K562 (cell line): ENCODE data around the gene SNX3. TPM values are rescaled to one million over a fixed set of nuclear protein-coding genes. Genes with fewer than 3 reads are reported as not detected.

Source experiments
- CAMTA2 ChIP-seq: fragments of 250-450 bp; sonication (Bioruptor Pico); conservative IDR thresholded peaks from 2 replicates; pipeline ENCODE4 v1.5.1; 2022
- CBFA2T2 ChIP-seq: fragments of 450-650 bp; conservative IDR thresholded peaks from 2 replicates; pipeline ENCODE4 v1.6.1; 2017; ENCODE audit warnings: mild to moderate bottlenecking
- CBFA2T3 ChIP-seq: fragments of 450-650 bp; IDR thresholded peaks from 2 replicates; pipeline ENCODE4 v1.6.1; 2017
- CBX1 ChIP-seq: sonication (generic); IDR thresholded peaks from 2 replicates; pipeline ENCODE4 v1.6.1; 2016; ENCODE audit warnings: antibody characterized with exemption, low read depth, mild to moderate bottlenecking
- CBX5 ChIP-seq: IDR thresholded peaks from 2 replicates; pipeline ENCODE4 v1.6.1; 2014; ENCODE audit warnings: low read depth, borderline replicate concordance
- EHMT2 ChIP-seq: fragments of 450-650 bp; IDR thresholded peaks from 2 replicates; pipeline ENCODE4 v1.6.1; 2018; ENCODE audit warnings: antibody characterized with exemption
- GATAD2A ChIP-seq: fragments of 450-650 bp; IDR thresholded peaks from 2 replicates; pipeline ENCODE4 v1.6.1; 2017
- HNRNPLL ChIP-seq: fragments of 200-400 bp; formaldehyde crosslinking; IDR thresholded peaks from 2 replicates; pipeline ENCODE4 v1.6.1; 2017; ENCODE audit warnings: low read length, low read depth, mild to moderate bottlenecking; ENCODE audit not compliant: poor library complexity, severe bottlenecking
- KAT2B ChIP-seq: IDR thresholded peaks from one replicate; pipeline ENCODE4 v1.6.1; 2012; ENCODE audit warnings: low read depth, mild to moderate bottlenecking, control low read depth, inconsistent platforms, low read length, moderate library complexity
- KDM1A ChIP-seq, 2 experiments: fragments of 450-650 bp; IDR thresholded peaks; 2 replicates each; pipeline ENCODE4 v1.6.1; 2016; ENCODE audit warnings: mild to moderate bottlenecking in 2 of 2
- NR2C1 ChIP-seq, 2 experiments: fragments of 450-650 bp; IDR thresholded peaks; 2 replicates each; pipeline ENCODE4 v1.6.1; 2017; ENCODE audit warnings: mild to moderate bottlenecking in 2 of 2, antibody characterized with exemption in 1 of 2, inconsistent platforms in 1 of 2, missing compliant biosample characterization in 1 of 2, missing genetic modification characterization in 1 of 2
- PHTF2 ChIP-seq: fragments of 250-450 bp; sonication (Bioruptor Pico); IDR thresholded peaks from 2 replicates; pipeline ENCODE4 v1.5.0; 2021; ENCODE audit warnings: mild to moderate bottlenecking
- POLR3G ChIP-seq: IDR thresholded peaks from 2 replicates; pipeline ENCODE4 v1.6.1; 2011; ENCODE audit not compliant: insufficient read length, insufficient replicate concordance; ENCODE audit errors: extremely low read depth
- SMAD1 ChIP-seq: fragments of 150-350 bp; IDR thresholded peaks from 2 replicates; pipeline ENCODE4 v1.6.1; 2014; ENCODE audit warnings: low read length, low read depth; ENCODE audit not compliant: partially characterized antibody
- STAT5B ChIP-seq: fragments of 250-450 bp; sonication (Bioruptor Pico); IDR thresholded peaks from 2 replicates; pipeline ENCODE4 v1.8.0; 2021; ENCODE audit warnings: mild to moderate bottlenecking, inconsistent platforms
- ZC3H8 ChIP-seq: fragments of 450-650 bp; IDR thresholded peaks from 2 replicates; pipeline ENCODE4 v1.6.1; 2017
- ZNF197 ChIP-seq: fragments of 200-800 bp; sonication (Bioruptor generic); IDR thresholded peaks from 2 replicates; pipeline ENCODE4 v1.6.1; 2016; ENCODE audit warnings: low read depth, missing genetic modification characterization, missing compliant biosample characterization
- ZNF217 ChIP-seq: sonication (generic); formaldehyde crosslinking; IDR thresholded peaks from 2 replicates; pipeline ENCODE4 v1.8.0; 2022; ENCODE audit warnings: mild to moderate bottlenecking, missing genetic modification reagents
- ZNF311 ChIP-seq: fragments of 250-450 bp; sonication (Bioruptor Pico); IDR thresholded peaks from 2 replicates; pipeline ENCODE4 v1.4.0; 2020; ENCODE audit warnings: mild to moderate bottlenecking, moderate library complexity
- ZNF436 ChIP-seq: fragments of 250-450, 450-650 bp; sonication (Bioruptor Pico); formaldehyde crosslinking; IDR thresholded peaks from 2 replicates; pipeline ENCODE4 v1.7.0; 2020; ENCODE audit warnings: mild to moderate bottlenecking
- polyA plus RNA-seq, 8 experiments: library from polyadenylated mRNA; depleted of rRNA in 4 of 8; stranded (reverse) in 5 of 8; unstranded in 3 of 8; fragments of >200 nt; fragmentation: Nextera tagmentation in 2 of 8; fragmentation: Illumina TruSeq in 1 of 8; extraction: Ambion mirVana in 2 of 8; extraction: Trizol in 1 of 8; gene quantifications; 2 replicates each; pipeline versions ENCODE4 v1.2.1 to v1.2.3, GENCODE V29; 2011 to 2014; ENCODE audit warnings: inconsistent platforms in 1 of 8, missing spikeins in 1 of 8
- total RNA-seq, 7 experiments: library from RNA; depleted of rRNA in 6 of 7; stranded (reverse); fragments of >200 nt in 6 of 7; fragmentation: Illumina TruSeq in 2 of 7; extraction: Trizol in 2 of 7; gene quantifications; 2 replicates each; pipeline versions ENCODE4 v1.2.1 to v1.2.3, GENCODE V29; 2011 to 2021; ENCODE audit warnings: low replicate concordance in 1 of 7
- TF ChIP-seq, protein P1 (sequence below), 2 experiments: fragments of 250-450 bp in 1 of 2; fragments of 450-650 bp in 1 of 2; sonication (Bioruptor Pico) in 1 of 2; IDR thresholded peaks; 2 replicates each; pipeline versions ENCODE4 v1.6.1 to v1.8.0; 2016 to 2021; ENCODE audit warnings: mild to moderate bottlenecking in 2 of 2, moderate library complexity in 2 of 2, missing compliant biosample characterization in 1 of 2, missing genetic modification characterization in 1 of 2
- TF ChIP-seq, protein P2 (sequence below), 3 experiments: fragments of 200-800 bp in 1 of 3; sonication (Bioruptor generic) in 1 of 3; sonication (generic) in 1 of 3; formaldehyde crosslinking in 1 of 3; IDR thresholded peaks; 2 replicates each; pipeline versions ENCODE4 v1.6.1 to v1.8.0; 2016 to 2022; ENCODE audit warnings: mild to moderate bottlenecking in 2 of 3, missing compliant biosample characterization in 2 of 3, missing genetic modification characterization in 2 of 3, missing genetic modification reagents in 1 of 3

SNX3 gene
- total and polyA plus RNA-seq, 9 of the 15 experiments (the other 6 are each of a cell fraction or from before 2014, with no cell fraction given), result 48.9 to 410 (median 159) TPM

DNA sequence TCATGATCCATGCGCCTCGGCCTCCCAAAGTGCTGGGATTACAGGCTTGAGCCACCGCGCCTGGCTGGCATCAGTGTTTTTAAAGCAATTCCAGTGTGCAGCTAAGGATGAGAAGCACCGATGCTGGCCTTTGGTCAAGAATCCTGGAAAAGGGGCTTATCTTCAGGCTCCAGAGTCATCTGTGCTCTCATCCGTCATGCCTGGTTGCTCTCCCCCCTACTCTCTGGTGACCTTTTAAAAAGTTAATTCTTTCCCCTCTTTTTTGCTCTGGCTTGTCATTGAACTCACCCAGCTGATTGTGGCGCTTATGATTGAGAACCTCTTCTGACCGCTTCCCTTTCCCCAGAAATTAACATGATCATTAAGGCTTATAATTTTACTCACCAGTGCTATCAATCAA, 66.3 kb downstream of the SNX3 start (continued):
- TF ChIP-seq CAMTA2 (CRISPR knock-in tag), result no peak
- TF ChIP-seq GATAD2A, result no peak
- TF ChIP-seq STAT5B (CRISPR knock-in tag), result no peak
- TF ChIP-seq ZNF197, result no peak
- no peak for TF ChIP-seq SMAD1
- no peak for TF ChIP-seq EHMT2
- 0 out of 2 replicates have a peak, but pooled peaks have one; percentile 22 for TF ChIP-seq CBFA2T2
- no peak for TF ChIP-seq ZNF311 (CRISPR knock-in tag)
- TF ChIP-seq HNRNPLL, result no peak
- TF ChIP-seq CBFA2T3, result peak; percentile 72
- peak; percentile 45 to 77; a peak in 3 of 4 replicates for TF ChIP-seq KDM1A (IDR thresholded peaks at IDR 0.05)
- TF ChIP-seq ZNF217, result no peak
- TF ChIP-seq KAT2B, result no peak
- TF ChIP-seq ZNF436, result no peak
- no peak for TF ChIP-seq CBX5
- TF ChIP-seq PHTF2, result no peak
- no peak for TF ChIP-seq NR2C1 (IDR thresholded peaks at IDR 0.05)
- TF ChIP-seq NR2C1 (tag; IDR thresholded peaks at IDR 0.05), result no peak
- TF ChIP-seq, protein P1, sequence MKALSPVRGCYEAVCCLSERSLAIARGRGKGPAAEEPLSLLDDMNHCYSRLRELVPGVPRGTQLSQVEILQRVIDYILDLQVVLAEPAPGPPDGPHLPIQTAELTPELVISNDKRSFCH (CRISPR knock-in tag; IDR thresholded peaks at IDR 0.05), result no peak
- TF ChIP-seq, protein P1 (tag; IDR thresholded peaks at IDR 0.05), result peak; percentile 92
- TF ChIP-seq ZC3H8, result no peak
- no peak for TF ChIP-seq POLR3G
- TF ChIP-seq CBX1, result no peak
- TF ChIP-seq, protein P2, sequence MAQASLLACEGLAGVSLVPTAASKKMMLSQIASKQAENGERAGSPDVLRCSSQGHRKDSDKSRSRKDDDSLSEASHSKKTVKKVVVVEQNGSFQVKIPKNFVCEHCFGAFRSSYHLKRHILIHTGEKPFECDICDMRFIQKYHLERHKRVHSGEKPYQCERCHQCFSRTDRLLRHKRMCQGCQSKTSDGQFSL (CRISPR knock-in tag; IDR thresholded peaks at IDR 0.05), result no peak
- TF ChIP-seq, protein P2 (tag; IDR thresholded peaks at IDR 0.05), result no peak
- TF ChIP-seq, all 486 proteins: peak for 11
